GM18873 (cell line): Measurements from ENCODE around the gene KCNAB1.

Experiments
- ATAC-seq: cut with Tn5 transposase; IDR thresholded peaks from one replicate; pipeline ENCODE4 v1.9.1; 2021; ENCODE audit warnings: mild to moderate bottlenecking, moderate library complexity, moderate number of reproducible peaks; ENCODE audit not compliant: unreplicated experiment, low FRiP score

KCNAB1 gene

DNA sequence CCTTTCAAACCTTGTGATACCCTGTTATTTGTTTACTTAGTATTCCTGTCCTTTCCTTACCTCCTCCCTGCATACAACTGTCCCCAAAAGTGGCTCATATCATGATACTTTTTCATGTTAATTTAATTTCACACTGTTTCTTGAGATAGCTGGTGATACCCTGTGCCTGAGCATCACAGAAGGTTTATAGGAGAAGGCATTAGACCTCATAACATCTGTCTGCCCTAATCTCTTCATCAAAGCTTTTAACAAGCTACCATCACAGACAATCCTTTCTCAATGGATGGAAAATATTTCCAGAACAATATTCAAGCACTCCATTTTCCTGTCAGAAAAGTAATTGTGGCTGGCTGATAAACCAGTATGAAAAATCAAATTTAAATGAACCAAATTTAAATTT is 353.0 kb downstream of the KCNAB1 start:
- ATAC-seq: no peak

DNA sequence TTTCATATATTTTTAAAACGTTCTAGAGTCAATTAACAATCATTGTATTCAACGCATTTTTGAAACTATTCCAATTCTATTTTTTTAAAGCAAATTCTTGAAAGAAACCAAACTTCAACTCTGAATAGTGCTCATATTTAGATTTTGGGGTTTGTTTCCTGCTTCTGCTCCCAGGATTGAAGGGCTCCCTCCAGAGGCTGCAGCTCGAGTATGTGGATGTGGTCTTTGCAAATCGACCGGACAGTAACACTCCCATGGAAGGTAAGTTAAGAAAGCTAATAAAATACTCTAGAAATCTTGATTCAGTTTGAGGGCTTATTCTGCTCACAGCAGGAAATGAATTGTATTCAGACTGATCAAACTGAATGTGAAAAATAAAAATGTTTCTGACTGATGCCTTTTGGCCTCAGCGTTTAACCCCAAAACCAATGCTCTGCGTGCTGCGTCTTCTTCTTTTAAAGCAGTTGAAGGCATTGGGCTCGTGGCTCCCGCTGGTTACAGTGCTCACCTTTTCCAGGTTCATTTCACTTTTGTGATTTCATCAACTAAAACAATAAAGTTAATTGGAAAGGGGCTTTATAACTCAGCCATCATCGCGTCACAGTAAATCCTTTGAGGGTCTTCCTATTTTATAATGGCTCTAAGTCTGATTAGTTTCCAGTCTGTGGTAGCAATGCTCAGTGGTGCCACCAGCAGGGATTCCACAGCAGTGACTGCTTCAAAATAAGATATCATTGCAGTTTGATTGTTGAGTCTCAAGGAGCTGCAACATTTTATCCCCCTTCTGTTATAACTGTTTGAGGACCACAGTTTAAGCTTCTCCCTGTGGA is 354.4 kb downstream of the KCNAB1 start:
- ATAC-seq: no peak

DNA sequence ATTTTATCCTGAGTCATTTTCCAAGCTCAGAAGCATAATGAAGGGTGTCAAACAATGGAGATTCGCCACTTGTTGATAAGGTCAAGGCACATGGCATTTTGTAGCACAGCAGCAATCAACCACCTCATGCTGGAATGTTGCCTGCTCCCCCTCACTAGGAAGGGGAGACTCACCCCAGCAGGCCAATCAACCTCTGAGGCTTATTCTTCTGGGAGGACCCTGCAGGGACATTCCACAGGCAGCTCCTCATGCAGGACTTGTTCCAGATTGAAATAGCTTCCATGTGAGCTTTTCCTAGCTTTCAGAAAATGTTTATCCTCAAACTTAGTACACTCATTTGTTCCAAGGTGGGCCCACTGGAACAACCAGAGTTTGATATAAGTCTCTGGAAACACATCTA is 356.9 kb downstream of the KCNAB1 start:
- ATAC-seq: no peak

DNA sequence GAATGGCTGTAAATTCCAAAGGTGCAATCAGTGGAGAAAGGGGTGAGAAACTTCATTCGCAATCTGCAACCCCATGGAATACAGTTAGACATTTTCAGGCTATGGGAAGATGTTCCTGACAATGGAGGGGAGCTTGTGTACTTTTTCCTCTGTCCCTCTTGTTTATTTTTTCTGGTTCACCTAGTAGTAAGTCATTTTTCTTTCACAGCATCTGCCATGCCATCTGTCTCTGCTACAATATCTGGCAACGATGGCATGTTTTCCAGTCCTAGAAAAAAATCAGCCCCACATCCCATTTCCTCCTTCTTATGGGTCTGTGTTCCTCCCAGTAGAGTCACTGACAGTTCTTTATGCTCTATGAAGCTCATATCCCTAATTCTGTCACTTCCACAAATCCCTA is 358.5 kb downstream of the KCNAB1 start:
- no peak for ATAC-seq

DNA sequence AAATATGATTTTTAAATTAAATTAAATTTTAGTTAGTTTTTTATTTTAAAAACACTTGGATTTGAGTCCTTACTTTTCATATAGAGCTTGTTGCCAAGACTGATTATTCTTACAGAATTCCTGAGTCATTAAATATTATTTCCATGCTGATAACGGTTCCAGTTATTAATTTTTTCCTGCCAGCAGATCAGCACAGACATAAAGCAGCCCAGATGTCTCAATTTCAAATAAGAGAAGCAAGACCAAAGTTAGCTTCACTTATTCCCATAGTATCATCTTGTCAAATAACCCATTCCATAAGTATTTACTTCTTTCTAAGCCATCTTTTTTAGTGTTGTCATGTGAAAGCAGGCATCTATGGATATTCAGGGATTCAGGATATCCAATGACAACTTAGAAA is 359.2 kb downstream of the KCNAB1 start:
- ATAC-seq: no peak

DNA sequence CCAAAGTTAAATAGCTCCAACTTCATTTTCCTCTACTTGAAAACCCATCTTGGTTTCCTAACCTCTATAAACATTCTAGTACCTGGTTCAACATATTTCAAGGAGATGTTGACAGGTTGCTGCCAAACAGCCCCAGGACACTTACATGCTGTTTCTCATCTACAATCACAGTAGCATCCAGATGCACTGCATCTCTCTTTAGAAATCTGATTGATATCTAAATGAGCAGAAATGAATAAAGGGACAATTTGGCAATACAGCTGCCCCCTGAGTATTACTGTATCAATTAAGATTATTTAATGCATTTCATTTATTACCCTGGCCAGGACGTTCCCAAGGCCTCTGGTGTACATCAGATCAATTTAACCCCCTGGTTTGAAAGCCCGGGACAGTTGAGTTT is 360.6 kb downstream of the KCNAB1 start:
- no peak for ATAC-seq

DNA sequence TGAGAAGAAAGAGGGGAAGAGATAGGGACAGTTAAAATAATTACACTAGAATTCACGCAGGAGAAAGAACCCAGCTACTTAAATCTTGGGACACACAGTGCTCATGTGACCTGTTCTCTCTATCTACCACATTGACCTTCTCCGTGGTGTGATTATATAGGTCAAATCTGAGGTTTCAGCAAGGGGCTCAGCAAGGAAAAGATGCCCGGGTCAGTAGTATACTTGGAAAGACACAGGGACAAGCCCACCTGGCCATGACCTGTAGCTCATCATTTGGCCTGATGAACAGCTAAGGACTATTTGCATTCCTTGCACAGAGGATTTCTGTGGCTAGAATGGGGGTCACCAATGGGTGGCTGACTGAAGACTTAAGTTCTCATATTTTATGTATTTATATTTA is 362.6 kb downstream of the KCNAB1 start:
- no peak for ATAC-seq

DNA sequence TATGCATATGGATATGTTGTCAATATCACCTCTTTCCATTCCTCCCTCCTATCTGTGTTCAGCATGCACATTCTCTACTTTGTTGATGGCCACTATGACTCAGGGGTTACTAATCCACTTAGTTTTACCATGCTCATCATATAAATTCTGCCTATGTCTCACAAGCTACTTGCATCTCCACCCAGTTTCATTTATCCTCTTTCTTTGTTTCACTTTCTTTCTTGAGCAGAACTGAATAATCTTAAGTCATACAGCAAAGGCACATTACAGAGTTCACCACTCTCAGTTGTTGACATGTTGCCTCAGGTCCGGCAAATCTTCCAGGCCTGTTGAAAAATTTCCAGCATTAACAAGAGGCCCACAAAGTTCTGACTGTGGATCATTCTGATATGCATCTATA is 363.0 kb downstream of the KCNAB1 start:
- ATAC-seq: peak; percentile 91

DNA sequence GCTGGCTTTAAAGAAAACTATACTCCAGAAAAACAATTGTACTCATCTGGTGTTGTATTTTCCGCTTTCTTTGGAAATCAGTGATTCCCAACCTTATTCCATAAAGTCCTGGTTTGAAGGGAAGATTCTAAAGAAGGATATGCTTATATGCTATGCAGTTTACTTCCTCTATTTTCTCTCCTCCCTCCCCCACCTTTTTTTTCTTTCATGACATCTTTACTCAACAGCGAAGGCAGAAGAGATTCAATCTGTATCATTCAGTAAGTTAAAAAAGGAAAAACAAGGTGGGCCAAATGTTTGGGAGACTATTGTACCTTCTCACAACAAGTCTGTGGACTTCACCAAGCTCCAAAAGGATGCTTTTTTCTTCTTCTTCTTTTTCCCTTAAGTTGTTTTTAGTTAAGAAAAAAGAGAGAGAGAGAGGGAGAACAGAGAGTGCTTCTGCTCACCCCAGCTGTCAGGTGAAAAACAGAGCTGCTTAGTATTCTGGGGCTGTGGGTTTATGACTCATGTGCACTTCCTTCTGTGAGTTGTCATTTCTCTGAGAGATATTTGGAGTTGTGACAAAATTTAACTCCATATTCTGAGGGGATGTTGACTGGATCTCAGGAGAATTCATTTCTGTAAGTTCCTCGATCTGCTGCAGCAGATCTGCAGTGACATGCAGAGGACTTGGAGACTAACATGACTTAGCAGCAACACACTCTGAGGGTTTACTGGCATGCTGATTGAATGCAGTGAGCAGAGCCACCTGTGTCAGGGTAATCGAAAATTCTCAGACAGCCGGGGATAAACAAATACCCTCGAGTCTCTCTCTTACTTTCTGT is 363.8 kb downstream of the KCNAB1 start:
- peak; percentile 82 for ATAC-seq

DNA sequence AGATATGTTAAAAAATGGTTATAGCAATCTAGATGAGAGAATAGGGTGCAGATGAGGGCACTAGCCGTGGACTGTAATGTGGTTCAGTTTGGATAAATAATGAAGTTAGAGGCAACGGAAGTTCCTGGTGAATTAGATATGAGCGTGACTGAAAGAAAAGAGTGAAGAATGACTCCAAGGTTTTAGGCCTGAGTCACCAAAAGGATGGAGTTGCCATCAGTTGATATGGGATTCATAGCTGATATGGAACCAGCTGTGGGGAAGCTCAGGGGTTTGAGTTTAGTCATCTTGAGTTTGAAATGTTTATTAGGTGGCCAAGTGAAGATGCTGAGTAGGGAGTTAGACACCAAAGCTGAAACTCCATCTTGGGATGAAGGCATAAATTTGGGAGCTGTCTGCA is 368.4 kb downstream of the KCNAB1 start:
- ATAC-seq: no peak

DNA sequence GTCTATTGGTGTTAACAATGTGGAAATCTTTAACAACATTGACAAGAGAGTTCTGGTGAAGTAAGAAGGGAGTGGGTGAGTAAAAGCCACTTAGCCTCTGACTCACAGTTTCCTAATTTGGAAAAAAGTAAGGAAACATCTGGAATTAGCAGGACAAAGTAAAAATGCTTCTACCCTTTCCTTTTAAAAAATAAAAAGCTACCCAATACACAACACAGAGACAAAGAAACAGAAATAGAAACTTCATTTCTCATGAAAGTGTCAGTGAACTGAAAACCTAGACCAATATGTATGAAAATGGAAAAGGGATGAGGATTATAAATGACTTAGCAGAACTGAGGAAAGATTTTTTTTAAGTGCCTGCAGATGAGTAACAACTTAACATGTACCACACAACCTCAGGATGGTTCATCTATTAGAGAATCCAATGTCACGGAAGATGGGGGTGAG is 369.1 kb downstream of the KCNAB1 start:
- no peak for ATAC-seq

DNA sequence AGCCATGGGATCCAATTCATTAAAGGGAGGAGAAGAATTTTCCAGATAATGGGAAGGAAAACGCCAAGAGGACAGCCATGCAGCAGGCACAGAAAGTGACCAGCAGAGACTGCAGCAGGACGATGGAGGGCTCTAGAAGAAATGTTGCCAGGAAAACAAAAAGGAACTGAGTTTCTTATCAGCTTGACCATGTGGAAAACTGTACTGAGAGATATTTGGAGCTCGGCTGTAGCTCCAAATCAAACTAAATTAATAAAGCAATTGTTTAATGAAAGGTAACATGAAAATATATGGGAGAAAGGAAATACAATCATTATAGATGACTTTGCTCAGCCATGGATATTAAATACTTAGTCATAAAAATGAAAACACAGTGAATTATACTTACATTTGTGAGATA is 370.8 kb downstream of the KCNAB1 start:
- ATAC-seq: no peak

DNA sequence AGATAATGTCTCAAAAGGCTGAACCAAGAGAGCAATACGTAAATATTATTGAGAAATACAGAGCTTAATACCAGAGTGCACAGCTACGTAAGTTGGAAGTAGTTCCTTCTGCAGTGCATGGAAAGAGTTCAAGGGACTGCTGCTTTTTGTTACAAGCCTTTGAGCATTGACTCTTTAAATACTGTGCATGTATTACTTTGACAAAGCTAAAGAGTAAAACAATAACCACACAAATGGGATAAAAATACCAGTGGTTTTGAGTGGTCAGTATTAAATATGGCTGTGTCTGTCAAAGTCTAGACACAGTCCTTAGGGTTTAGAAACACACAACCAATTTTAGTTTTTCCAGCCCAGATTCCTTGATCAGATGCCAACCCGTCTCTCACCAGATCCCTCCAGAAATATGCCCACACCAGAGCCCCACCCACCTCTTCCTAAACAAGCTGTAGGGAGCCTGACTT is 372.5 kb downstream of the KCNAB1 start:
- ATAC-seq: no peak

DNA sequence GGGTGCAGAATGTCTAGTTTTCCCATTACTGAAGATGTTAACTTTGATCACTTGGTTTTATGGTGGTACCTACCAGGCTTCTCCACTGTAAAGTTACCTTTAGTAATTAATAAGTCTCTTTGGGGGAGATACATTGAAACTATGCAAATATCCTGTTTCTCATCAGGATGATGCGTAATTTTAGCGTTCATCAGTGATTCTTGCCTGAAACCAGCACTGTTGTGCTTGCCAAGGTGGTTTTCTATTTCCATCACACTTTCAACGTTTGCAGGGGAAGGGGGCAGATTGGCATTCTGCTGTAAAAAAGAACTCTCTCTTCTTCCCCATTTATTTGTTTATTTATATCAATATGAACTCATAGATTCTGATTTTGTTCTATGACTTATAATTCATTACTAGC is 373.5 kb downstream of the KCNAB1 start:
- ATAC-seq: no peak

DNA sequence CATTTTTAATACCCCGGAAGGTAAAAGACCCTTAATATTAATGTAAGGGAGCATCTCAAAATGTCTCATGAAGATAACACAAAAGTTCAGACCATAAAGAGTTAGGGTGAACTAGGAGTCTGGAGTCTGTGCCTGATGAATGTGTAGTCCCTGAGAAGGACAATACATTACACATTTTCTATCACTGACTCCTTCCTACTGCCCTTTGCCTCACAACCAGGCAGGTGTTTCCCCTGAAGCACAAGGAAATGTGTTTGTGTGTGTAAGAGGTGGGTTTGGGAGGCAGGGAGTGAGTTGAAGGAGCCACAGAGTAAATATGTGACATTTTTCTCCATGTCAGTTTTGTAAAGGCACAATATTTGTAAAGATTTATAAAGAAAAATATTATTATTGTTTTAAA is 375.4 kb downstream of the KCNAB1 start:
- no peak for ATAC-seq

DNA sequence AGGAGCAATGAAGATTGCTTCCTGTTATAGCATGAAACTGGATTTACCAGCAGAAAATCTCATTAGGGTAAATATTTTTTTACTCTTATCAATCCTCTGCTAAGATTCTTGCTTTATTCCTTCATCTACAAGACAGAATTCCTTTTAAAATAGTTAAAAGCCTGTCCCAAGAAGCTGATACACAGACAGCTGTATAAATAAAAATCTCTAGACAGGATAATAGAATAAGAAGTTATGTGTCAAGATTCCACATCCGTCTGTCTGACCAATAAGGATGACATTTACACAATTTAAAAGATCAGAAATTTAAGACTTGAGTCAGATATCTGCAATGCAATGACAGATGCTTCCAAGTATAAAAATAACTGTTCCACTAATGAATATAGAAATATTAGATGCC is 376.9 kb downstream of the KCNAB1 start:
- ATAC-seq: no peak

DNA sequence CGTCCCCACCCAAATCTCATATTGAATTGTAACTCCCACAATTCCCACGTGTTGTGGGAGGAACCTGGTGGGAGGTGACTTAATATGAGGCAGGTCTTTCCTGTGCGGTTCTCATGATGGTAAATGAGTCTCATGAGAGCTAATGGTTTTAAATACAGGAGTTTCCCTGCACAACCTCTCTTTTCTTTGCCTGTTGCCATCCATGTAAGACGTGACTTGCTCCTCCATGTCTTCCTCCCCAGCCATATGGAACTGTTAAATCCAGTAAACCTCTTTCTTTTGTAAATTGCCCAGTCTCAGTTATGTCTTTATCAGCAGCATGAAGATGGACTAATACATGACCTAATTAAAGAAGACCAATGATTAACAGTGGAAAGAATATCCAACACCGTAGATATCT is 377.9 kb downstream of the KCNAB1 start:
- no peak for ATAC-seq

DNA sequence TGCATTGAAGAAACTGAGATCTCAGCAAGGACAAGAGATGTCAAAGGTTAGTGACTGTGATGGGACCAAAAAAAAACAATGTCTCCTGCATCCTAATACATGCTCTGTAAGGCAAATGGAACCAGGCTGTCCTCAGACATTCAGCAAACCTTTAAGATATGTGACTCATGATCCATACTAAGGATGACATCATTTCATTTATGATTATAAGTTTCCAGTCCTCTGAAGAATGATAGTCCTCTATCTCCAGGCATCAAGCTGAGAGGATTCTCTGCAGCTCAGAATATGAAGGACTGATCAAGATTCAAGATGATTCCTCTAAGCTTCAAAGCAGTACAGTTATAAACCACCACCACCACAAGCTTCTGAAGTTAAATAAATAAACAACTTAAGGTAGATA is 386.9 kb downstream of the KCNAB1 start:
- no peak for ATAC-seq

DNA sequence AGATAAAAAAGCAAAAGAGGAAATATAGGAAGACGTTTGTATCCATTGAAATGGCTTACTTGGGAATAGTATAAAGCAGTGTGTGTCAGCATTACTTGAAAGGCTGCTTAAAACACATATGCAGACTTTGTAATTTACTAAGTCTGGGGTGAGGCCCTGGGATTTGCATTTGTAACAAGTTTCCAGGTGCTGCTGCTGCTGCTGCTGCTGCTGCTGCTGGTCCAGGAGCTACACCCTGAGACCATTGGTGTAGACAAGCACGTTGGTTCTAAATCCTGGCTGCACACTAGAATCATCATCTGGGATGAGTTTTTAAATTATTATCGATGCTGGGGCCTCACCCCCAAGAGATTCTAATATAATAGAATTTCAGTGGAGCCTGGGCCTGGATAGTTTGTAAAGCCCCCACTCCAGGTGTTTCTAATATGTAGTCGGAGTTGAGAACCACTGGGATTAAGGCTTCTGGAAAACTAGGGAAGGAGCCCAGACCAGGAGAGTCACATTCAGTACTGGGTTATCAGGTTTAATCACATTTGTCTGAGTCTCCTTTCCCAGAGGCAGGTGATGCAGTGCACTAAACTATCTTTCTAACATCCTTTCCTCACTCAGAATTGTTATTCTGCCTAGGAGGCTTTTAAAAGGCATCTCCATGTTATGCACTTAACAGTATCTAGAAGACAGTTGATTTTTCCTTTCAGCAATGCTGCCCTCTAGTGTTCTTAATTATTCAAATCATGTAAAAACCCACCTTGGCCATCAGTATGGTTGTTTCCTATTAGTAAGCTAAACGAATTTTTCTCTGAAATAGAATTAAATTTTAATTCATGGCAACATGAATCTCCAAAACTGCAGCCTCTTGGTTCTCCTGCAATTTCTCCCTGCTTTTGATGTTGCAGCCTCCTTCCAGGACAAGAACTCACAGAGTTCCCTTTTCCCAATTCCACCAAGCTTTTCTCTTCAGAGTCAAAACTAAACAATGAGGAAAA is 389.1 kb downstream of the KCNAB1 start:
- no peak for ATAC-seq

DNA sequence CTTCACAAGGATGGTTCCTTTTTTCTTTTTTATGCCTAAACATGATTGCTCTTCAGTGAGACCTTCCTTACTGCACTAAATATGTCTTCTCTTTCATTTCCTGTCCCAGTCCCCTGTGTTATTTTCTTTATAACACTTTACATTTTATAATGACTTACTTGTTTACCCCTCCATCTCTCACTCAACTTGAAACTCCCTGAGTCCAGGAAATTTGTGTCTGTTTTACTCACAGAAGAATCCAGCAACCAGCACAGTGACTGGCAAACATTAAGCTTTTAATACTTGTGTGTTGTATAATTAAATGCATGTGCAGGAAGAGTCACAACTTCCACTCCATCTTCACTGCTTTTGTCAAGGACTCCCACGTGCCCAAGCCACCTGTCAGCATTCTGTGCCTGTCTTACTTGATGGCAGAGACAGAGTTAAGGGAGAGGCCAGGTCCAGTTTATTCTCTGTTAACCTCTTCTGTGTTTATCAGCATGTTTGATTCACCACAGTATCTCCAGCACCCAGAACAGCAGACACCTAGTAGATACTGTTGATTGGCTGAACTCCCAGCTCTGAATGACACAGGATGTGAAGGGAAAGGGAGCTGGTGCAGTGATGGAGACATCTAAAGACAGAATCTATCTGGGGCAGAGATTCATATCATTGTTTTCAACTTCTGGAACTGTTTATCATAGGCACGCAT is 391.8 kb downstream of the KCNAB1 start:
- ATAC-seq: no peak
